ENCODE data around the gene MAP2K5. TPM values are rescaled to one million over a fixed set of nuclear protein-coding genes. Genes with fewer than 3 reads are reported as not detected.

MAP2K5 gene
- total and polyA plus RNA-seq, 9 of the 15 experiments (the other 6 are each of a cell fraction or from before 2014, with no cell fraction given) = 0.41 to 16.5 (median 7.5) TPM

DNA sequence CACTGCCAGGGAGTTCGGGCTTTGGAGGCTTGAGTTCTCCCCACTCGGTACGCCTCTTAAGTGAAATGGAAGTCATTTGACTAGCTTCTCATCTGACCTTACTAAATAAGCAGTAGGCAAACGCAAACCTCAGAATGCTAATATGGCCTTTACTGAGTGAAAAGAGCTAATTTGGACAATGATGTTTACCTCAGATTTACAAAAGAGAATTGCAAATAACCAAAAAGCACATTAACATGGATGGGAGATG is 298.9 kb downstream of the MAP2K5 start:
- Histone ChIP-seq H3K79me2 (ENCODE audit: control insufficient read depth, insufficient read depth, low read length) (no peaks in the 10 kb centered on the region), H3K27ac (ENCODE audit: extremely low read depth, low read depth, low read length) (no peak overlapping the region), H3K27me3 (ENCODE audit: control insufficient read depth in 2 of 2, insufficient read depth in 2 of 2, low read length in 2 of 2) (no peaks in the 10 kb centered on the region), H3K4me2 (ENCODE audit: insufficient read depth, low read length) (peak overlapping the region; percentile 85), H3K9me3 (replicated peaks; ENCODE audit: control insufficient read depth, insufficient read depth, low read depth, low read length) (no peaks in the 10 kb centered on the region), H4K20me1 (replicated peaks; ENCODE audit: control insufficient read depth, insufficient read depth, low read length) (no peaks in the 10 kb centered on the region), H3K4me3 (peak overlapping the region; percentile 66), H3K9me1 (ENCODE audit: control insufficient read depth, insufficient read depth, low read length) (no peaks in the 10 kb centered on the region), H3K36me3 (ENCODE audit: control insufficient read depth, insufficient read depth, low read length) (no peaks in the 10 kb centered on the region), H2AFZ (ENCODE audit: low read depth, low read length) (peak overlapping the region; percentile 96), H3K4me1 (replicated peaks in 1 of 2; ENCODE audit: control insufficient read depth in 2 of 2, insufficient read depth in 2 of 2, low read length in 2 of 2) (peaks cover 22 to 26% of the 10 kb centered on the region in 2 experiments), H3K9ac (ENCODE audit: insufficient read depth in 1 of 2, low read depth in 2 of 2, low read length in 2 of 2) (peak overlapping the region; percentile 89 to 97; a peak in 3 of 4 replicates)
- TF ChIP-seq, protein P1, sequence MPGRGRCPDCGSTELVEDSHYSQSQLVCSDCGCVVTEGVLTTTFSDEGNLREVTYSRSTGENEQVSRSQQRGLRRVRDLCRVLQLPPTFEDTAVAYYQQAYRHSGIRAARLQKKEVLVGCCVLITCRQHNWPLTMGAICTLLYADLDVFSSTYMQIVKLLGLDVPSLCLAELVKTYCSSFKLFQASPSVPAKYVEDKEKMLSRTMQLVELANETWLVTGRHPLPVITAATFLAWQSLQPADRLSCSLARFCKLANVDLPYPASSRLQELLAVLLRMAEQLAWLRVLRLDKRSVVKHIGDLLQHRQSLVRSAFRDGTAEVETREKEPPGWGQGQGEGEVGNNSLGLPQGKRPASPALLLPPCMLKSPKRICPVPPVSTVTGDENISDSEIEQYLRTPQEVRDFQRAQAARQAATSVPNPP (IDR thresholded peaks at IDR 0.05; ENCODE audit: borderline replicate concordance, insufficient read depth, insufficient read length) = no peak
- TF ChIP-seq, protein P2, sequence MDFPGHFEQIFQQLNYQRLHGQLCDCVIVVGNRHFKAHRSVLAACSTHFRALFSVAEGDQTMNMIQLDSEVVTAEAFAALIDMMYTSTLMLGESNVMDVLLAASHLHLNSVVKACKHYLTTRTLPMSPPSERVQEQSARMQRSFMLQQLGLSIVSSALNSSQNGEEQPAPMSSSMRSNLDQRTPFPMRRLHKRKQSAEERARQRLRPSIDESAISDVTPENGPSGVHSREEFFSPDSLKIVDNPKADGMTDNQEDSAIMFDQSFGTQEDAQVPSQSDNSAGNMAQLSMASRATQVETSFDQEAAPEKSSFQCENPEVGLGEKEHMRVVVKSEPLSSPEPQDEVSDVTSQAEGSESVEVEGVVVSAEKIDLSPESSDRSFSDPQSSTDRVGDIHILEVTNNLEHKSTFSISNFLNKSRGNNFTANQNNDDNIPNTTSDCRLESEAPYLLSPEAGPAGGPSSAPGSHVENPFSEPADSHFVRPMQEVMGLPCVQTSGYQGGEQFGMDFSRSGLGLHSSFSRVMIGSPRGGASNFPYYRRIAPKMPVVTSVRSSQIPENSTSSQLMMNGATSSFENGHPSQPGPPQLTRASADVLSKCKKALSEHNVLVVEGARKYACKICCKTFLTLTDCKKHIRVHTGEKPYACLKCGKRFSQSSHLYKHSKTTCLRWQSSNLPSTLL (IDR thresholded peaks at IDR 0.05) = no peak
- WGBS (ENCODE audit: insufficient coverage, low coverage, missing lambda C conversion rate) = 61% methylated on average over 3 of the region's 4 CpGs
- DNase-seq (ENCODE audit: extremely low read depth in 1 of 4, low spot score in 3 of 4) (no peak), ATAC-seq (no peak), FAIRE-seq (no peak)
- ChIA-PET POLR2A (interaction anchor here (0.6 to 1.6 kb wide), 7 partner anchors 9 to 1034 kb away, joined by 3 to 5 read pairs (median 4); partner anchors contain the start of gene PIAS1), CTCF (ENCODE audit: low intra/inter-chr PET ratio) (interaction anchor here (0.7 kb wide), 1 partner anchor 414 kb away, joined by 3 read pairs; no protein-coding TSS in a partner anchor)
- no TSS peak for BruUV-seq (replicated peaks)
- in situ Hi-C loops (cut with MboI) (no loop called here), intact Hi-C loops (cut with micrococcal nuclease) (no loop called here)
